Stimulated activated CD4-positive, alpha-beta T cell treated with anti-CD3 and anti-CD28 coated beads, TNF-alpha, amount 100 ng/mL, for 1 hour (primary cell): ENCODE data around the gene RAB2B.

Experiments used
- DNase-seq, 3 donors: peaks; one replicate each; pipeline ENCODE4 v3.0.0-alpha.2; 2020; ENCODE audit warnings: low read depth in 3 of 3, low spot score in 1 of 3

Gene RAB2B

GRCh38 chr14:21476925-21477681, at the start of gene RAB2B, which contains the start of gene TOX4:
TSS of gene RAB2B (minus strand) at chr14:21476959. CDS start at chr14:21476872, 87 bp downstream.
TSS of gene TOX4 (plus strand) at chr14:21477195. CDS start at chr14:21477279, 84 bp downstream.
- peak; percentile 76 to 90 (median 89) for DNase-seq

DNA sequence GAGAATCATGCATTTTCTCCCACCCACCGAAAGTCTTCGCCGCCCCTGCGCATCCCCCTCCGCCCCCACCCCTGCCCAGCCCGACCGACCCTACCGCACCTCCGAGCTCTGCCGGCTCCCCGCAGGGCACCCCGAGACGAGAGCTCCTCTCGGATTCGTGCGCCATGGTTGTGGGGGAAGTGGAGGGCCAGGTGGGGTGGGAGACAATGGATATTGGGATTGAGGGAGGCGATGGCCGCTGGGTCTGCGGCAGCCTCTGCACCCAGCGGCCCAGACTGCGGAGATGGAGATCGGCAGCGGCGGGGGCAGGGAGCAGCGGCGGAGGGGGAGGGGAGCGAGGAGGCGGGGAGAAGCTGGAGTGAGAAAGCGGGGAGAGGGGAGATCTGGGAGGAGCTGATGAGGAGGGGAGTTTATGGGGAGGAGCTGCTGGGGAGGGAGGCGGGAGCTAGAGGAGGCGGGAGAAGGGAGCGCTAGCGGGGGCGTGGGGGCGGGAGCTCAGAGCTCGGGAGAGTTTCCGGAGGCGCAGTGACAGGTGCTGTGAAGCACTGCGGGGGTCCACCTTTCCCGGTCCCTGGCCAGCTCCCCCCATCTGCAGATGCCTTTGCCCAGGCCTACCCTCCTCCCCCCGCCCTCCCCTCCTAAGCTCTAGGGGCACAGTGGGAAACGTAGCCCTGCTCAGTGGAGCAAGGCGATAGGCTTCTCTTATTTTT, 49.4 kb upstream of the RAB2B start, which contains the start of gene SALL2:
Gene SALL2 (minus strand): TSS at position 385 of the 710 bp plus-strand sequence. CDS start 219 bp downstream, at position 166.
- DNase-seq: peak in 2 of 3 donors; percentile 38 to 60

DNA sequence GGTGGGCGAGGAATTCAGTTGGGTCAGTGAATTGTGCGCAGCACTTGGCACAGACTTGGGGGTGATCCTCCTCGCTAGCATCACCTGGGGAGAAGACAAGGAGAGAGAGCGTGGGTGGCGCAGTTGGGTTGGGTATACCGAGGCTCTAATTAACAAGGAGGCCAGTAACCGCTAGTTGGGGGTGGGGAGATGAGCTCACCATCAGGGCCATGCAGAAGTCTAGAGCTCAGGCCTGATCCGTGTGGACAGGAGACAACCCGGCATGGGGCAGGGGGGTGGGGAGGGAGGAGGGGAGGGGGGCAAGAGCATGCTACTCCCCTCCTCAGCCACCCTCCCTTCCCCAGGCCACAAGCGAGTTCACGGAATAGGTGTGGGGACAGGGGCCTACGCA, 48.8 kb upstream of the RAB2B start:
- DNase-seq: no peak

DNA sequence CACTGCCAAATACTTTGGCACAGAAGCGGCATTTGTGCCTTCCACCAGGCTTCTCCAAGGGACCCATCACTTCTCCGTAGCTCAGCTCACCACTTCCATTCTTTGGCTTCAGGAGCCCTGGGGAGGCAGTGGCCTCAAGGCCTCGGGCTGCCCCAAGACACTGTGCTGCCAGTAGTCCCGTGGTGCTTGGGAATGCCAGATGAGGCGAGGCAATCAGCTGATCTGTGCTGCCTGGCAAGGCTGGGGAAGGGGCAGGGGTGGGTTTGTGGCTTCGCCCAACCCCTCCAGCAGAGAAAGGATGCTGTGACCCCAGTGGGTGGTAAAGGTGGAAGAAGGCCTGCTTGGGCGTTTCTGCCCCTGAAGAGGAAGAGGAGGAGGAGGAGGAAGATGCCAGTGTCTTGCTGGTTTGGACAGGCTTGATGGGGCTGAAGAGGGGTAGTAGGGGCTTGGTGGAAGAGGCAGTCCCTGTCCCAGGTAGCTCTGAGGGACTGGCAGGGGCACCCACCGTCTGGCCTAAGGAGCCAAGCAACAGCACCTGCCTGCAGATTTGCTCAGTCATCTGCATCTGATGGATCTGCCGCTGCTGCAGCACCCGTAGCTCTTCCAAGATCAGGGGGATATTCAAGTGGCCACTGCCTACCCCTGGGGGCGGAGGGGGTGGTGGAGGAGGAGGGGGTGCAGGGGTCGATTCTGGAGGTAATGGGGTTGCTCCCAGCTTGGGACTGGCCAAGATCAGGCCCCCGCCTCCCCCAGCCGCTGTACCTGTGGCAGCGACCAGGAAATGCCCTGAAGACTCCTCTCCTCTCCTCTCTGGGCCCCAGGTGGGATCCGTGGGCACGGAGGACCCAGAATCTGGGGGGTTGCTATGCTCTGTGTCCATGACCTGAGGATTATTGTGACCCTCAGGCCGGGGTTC, 48.1 kb upstream of the RAB2B start:
- no peak for DNase-seq

DNA sequence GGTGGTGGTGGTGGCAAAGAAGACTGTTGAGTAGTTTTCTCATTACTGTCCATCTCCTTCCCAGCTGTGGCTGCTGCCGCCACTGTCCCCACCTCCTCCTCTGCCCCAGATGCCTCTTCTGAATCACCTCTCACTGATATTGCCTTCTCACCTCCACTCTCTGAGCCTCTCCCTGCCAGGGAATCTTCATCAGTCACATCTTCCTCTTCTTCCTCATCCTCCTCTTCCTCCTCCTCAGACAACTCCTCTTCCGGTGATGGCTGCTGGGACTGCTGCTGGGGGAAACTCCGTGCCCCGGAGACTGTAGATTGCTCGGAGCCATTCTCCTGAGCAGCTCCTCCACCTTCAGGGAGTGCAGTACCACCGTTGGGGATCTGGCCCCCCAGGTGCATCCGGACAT, 46.4 kb upstream of the RAB2B start:
- DNase-seq: no peak

- no peak for DNase-seq
Measured at GRCh38 chr14:21521501-21521900, 44.7 kb upstream of the RAB2B start.

DNA sequence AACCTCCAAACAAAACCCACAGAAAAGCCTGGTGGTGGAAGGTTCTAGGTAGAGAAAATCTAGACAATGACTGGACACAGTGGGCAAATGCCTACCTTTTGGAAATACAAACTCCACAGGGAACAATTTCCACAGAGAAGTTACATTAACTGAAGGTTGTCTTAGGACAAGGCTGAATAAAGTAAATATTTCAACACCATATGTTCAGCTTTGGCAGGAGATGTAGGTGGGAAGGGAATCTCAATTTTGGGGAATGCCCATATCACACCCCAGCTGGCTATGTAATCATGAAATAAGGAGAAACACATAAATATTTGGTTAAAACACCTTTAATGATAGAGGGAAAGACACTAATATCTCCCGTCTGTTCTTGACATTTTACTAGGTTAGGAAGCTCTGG, 44.0 kb upstream of the RAB2B start:
- no peak for DNase-seq

GRCh38 chr14:21518725-21519124, 42.0 kb upstream of the RAB2B start:
- no peak for DNase-seq

DNA sequence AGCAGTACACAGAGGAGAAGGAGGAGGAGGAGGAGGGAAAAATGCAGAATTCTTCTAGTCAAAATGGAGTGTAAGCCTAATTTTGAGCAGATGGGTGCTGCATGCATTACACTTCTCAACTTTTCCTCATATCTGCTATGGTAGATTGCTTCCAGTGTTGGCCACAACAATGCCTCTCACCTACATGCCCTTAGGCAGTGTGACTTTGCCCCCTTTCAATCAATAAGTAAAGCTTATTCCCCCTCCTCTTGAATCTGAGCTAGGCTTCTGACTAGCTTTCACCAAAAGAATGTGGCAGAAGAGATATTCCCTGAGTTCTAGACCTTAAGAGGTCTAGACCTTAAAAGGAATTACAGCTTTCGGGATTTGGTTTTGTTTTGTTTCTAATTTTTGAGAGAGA, 37.6 kb upstream of the RAB2B start:
- DNase-seq: no peak

GRCh38 chr14:21510735-21511657, 34.2 kb upstream of the RAB2B start, which contains the start of gene METTL3:
TSS of gene METTL3 (minus strand) at chr14:21511340. CDS start at chr14:21511223, 117 bp downstream.
- peak; percentile 81 to 84 (median 82) for DNase-seq

DNA sequence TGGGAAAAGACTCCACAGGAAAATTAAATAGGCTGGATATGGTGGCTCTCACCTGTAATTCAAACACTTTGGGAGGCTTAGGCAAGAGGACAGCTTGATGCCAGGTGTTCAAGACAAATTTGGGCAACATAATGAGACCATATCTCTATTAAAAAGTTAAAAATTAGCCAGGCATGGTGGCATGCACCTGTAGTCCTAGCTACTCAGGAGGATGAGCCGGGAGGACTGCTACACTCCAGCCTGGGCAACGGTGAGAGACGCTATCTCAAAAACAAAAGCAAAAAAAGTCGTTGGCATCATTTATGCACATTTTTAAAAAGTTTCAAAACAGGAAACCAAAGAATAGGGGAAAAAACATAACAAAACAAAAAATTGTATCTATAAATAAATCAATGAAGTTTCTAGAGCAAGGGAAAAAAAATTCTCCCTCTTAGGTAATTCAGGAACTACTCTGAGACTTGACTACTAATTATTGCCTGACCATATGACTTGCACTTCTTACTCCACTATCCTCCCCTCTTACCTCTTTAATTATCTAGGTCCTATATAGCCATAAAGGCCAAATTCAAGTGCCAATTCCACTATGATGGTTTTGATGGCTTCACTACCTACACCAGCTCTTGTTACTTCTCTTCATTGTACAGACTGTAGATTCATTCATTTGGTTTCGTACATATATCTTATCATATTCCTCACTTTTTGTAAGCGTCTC, 32.8 kb upstream of the RAB2B start:
- no peak for DNase-seq

DNA sequence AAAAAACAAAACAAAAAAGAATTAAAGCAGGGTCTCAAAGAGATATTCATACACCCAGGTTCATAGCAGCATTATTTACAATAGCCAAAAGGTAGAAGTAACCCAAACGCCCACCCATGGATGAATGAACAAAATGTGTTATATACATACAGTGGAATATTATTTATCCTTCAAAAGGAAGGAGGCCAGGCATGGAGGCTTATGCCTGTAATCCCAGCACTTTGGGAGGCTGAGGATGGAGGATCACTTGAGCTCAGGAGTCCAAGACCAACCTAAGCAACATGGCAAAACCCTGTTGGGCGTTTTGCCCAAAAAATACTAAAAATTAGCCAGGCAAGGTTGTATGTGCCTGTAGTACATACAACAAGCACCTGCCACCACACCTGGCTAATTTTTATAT, 29.8 kb upstream of the RAB2B start:
- DNase-seq: no peak

DNA sequence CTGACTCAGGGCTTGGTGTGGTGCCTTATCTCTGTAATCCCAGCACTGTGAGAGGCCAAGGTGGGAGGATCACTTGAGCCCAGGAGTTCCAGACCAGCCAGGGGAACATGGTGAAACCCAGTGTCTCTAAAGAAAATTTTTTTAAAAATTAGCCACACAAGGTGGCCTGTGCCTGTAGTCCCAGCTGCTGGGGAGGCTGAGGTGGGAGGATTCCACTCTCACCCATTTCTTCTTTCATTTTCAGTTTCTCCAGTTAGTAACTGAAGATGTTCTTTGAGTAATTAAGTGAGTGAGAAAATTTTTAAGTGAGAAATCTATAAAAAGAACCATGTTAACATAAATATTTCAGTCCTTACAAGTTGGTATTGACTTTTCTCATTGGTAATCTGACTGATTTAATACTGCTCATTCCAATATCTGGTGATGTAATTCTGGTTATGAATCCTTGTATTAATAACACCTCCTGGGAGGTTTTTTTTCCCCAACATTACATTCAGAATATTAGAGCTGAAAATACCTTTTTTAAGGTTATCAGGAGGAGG, 28.3 kb upstream of the RAB2B start:
- DNase-seq: no peak

GRCh38 chr14:21503376-21503775, 26.6 kb upstream of the RAB2B start:
- DNase-seq: no peak

- DNase-seq: no peak
Measured at GRCh38 chr14:21501568-21501967, 24.8 kb upstream of the RAB2B start.

GRCh38 chr14:21498540-21499526, 22.1 kb upstream of the RAB2B start:
- no peak for DNase-seq

- no peak for DNase-seq
Measured at GRCh38 chr14:21496453-21496852, 19.7 kb upstream of the RAB2B start.
